Midbrain (tissue), 1 donor: ENCODE results near the gene CD69.

Source experiments
- DNase-seq: peaks from one replicate; lab custom pipeline; 2025; lab: John Stamatoyannopoulos, UW

Gene CD69

DNA sequence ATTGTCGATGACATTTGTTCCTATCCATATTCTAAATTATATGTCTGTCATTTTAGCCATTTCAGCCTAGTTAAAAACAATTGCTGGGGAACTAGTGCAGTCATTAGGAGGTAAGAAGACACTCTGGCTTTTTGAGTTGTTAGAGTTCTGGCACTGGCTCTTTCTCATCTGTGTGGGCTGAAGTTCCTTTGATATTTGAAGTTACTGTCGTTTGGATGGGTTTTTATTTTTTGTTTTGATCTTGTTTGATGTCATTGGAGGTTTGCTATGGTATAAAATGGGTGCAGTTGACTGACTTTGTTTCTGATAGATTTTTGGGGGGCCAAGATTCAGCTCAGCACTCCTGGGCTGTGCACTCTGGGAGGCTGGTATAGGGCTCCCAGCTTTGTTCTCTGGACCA is 20.7 kb upstream of the CD69 start:
- DNase-seq, result no peak

DNA sequence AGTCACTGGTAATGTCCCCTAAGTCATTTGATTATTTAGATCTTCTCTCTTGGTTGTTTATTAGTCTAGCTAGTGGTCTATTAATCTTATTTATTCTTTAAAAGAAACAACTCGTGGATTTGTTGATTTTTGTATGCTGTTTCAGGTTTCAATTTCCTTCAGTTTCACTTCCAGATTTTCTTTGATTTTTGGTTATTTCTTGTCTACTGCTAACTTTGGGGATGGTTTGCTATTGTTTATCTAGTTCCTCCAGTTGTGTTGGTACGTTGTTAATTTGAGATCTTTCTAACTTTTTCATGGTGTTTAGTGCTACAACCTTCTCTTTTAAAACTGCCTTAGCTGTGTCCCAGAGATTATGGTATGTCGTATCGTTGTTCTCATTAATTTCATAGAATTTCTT is 18.5 kb upstream of the CD69 start:
- no peak for DNase-seq

GRCh38 chr12:9776781-9777180 is 16.1 kb upstream of the CD69 start:
- no peak for DNase-seq

GRCh38 chr12:9773216-9773877 is 12.6 kb upstream of the CD69 start:
- DNase-seq, result no peak

- no peak for DNase-seq
Measured at GRCh38 chr12:9763025-9763424, 2.3 kb upstream of the CD69 start.

DNA sequence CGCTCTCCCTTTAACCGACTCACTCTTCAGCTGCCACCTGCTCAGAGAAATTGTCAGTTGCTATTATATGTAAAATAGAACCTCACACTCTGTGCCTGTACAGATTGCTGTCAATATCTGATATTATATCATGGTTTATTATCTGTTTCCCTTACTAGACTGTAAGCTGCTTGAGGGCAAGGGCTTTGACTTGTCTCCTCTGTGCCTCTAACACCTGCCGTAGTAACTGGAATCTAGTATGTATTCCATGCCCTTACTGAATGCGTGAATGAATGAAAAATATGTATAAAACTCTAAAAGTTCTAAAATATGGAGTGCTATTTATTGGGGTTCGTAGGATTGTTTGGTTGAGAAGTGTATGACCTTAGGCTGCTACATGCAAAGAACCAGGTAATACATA is 1.7 kb upstream of the CD69 start:
- DNase-seq, result no peak

DNA sequence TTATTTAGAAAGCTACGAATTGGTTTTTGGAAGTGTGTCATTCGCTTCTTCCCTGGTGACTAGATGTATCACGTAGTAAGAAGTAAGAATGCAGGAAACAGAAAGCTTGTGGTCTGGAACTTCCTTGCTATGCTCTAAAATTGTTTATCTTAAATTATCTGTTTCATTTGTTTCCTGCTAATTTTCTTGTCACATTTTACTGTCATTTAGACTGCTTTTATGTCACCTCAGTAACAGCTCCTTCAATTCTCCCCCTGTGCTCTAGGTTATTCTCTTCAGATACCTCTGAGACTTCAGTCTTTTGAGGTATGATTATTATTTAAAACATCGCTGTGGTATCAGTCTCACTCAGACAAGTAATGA is 699 bp upstream of the CD69 start:
- no peak for DNase-seq

- no peak for DNase-seq
Measured at GRCh38 chr12:9760120-9760519, 581 bp downstream of the CD69 start.

DNA sequence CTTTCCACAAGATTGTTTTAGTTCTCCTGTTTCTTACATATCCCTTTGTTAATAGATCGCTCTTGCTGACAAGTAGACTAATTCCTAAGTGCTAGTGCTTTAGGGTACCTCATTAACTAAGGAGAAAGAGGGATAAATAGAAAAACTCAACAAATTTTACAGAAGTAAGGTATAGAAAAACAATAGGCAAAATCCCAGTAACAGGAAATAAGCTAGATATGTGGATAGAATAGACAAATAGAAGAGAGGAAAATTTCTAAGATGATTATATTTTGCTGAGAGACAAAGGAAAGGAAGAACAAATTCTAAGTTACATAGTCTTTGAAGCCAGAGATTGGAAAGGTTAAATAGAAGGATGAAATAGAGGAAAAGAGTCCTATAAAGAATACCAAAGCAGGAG is 1.0 kb downstream of the CD69 start:
- no peak for DNase-seq

- no peak for DNase-seq
Measured at GRCh38 chr12:9758119-9758518, 2.6 kb downstream of the CD69 start.

DNA sequence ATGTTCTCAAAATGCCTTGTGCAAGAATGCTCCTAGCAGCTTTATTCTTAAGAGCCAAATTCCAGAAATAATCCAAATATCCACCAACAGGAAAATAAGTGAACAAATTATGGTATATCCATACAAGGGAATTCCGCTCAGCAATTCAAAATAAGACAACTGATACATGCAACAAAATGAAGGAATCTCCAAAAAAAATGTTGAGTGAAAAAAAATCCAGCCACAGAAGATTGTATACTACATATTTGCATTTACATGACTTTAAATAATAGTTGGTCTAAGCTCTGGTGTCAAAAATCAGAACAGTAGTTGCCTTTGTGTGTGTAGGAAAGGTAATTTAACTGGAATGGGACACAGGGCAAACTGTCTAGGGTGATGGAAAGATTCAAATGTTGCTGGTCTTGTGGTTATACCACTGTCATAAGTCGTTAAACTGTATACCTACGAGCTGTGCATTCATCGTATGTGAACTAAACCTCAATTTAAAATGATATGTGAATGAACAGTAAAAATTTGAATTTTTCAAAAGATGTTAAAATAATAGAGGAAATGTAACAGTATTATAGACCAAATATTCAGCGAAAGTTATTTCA is 3.2 kb downstream of the CD69 start:
- DNase-seq, result no peak

DNA sequence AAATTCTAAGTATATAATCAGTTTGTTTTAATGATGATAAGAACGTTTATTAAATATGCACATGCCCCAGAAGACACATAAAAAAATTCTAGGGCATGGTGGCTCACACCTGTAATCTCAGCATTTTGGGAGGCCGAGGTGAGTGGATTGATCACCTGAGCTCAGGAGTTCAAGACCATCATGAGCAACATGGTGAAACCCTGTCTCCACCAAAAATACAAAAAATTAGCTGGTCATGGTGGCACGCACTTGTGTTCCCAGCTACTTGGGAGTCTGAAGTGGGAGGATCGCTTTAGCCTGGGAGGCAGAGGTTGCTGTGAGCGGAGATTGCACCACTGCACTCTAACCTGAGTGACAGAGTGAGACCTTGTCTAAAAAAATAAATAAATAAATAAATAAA is 4.0 kb downstream of the CD69 start:
- DNase-seq, result no peak

DNA sequence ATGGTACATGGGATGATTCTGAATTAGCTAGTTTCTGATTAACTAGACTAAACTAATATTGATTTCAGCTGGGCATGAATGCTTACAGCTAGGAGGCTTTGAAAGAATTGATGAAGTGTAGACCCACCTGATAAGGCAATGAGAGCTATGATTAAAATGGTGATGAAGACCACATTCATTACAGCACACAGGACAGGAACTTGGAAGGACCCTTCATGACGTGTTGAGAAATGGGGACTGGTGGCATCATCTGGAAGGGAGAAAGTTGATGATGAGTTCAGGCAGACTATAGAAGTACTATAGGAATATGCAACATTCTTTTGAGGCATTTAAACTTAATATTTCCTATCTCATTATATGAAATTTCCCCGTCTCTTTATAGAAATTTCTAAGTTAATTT is 4.5 kb downstream of the CD69 start:
- DNase-seq, result no peak

GRCh38 chr12:9755567-9755966 is 5.1 kb downstream of the CD69 start:
- DNase-seq, result no peak

DNA sequence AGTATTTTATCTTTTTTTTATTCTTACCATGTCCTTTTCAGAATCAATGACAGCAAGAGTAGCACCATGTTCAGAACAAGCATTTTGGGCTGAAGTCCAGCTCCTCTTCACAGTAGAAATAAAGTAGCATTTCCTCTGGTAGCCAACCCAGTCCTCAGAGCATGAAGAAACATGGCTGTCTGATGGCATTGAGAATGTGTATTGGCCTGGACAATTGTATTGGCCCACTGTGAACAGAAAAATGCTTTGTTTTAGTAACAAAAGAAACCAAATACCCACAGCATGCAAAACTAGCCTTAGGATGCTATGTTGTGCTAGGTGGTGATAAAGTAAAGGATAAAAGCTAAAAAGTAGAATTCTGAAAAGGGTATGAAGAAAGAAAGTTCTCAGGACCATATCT is 5.7 kb downstream of the CD69 start:
- DNase-seq, result no peak

DNA sequence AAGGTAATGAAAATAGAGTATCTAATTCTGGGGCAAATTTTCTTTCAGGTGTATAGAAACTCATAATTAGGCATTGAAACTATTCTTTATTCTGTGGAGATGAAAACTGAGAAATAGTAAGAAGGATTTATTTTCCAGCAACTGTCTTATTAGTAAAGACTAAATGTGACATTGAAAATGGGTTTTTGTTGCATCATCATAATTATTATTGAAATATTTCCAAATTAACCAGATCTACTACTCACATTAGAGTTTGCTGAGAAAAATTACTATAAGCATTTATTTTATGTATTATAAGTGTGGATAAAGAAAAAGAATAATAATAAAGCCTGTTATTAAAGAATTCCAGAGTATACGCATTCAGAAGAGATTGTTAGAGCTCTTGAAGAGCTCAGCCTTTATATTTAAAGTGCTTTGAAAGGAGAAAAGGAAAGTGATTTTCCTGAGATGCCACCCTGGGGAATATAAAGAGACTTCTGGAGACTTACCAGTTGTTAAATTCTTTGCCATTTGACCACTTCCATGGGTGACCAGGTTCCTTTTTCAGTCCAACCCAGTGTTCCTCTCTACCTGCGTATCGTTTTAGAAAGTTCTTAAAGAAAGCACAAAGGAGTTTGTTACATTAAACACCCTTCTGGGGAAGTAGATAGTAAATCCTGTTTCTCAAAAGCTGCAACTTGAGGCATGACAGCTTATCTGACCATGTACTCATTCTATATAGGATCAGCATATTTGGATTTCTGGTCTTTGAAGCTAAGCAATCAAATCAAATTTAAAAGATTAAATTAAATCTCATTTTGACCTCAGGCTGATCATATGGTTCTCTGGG is 6.4 kb downstream of the CD69 start:
- DNase-seq, result no peak

DNA sequence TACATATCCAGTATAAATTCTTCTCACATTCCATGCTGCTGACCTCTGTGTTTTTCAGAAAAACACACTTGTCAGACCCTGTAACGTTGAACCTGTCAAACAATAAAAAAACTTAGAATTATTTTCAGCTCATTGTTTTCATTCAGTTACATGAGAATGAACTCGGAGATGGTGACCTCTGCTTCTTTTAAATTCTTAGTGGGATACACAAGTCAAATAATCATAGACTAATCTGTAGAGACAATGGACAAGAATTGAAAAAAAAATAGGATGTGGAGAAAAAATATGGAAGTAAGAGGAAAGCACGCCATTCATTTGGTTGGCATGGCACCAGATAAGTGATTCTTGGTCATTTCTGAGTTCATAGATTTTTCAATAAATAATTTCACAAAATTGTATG is 7.2 kb downstream of the CD69 start:
- no peak for DNase-seq

GRCh38 chr12:9753073-9753472 is 7.6 kb downstream of the CD69 start:
- DNase-seq, result no peak

- no peak for DNase-seq
Measured at GRCh38 chr12:9752145-9752933, 8.4 kb downstream of the CD69 start.

DNA sequence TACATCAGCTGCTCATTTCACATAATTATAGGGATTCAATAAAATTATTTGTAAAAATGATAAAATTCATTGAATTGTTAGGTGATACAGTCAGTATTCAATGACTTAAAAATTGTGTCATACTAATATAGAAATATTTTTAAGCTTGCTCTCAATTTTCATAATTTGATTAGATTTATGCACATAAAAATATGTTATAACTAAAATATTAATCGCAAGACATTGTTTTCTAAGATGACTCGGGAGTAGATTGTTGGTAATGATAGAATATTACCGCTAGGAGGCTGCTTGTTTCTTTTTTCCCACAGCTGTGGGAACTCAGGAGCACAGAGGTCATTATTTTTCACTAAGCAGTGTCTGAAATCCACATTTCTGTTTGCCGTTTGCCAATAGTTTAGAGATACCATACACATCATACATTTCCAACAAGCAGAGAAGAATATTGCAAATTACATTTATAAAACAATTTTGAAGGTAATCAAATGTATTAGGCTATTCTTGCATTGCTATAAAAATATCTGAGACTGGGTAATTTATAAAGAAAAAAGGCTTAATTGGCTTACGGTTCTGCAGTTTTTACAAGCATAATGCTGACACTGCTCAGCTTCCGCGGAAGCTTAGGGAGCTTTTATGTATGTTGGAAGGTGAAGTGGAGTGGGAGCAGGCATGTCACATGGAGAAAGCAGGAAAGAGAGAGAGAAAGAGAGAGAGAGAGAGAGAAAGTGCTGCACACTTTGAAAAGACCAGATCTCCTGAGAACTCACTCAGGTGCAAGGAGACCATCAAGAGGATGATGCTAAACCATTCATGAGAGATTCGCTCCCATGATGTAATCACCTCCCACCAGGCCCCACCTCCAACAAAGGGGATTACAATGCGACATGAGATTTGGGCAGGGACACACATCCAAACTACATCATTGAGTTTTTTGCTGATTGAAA is 9.2 kb downstream of the CD69 start:
- DNase-seq, result peak; percentile 3
